Posterior cingulate gyrus (tissue), 11 donors: ENCODE data around the gene EXOC6.

Source experiments
- DNase-seq, 10 donors: peaks; one replicate each; pipeline versions ENCODE4 v3.0.0 to v3.0.0-alpha.2; 2020 to 2021; ENCODE audit warnings: mixed read lengths in 3 of 10
- intact Hi-C: fragments of 100-400 bp; cut with DNase I; formaldehyde crosslinking; loops from one replicate; pipeline ENCODE4 v1.15.1; 2023

EXOC6 gene

DNA sequence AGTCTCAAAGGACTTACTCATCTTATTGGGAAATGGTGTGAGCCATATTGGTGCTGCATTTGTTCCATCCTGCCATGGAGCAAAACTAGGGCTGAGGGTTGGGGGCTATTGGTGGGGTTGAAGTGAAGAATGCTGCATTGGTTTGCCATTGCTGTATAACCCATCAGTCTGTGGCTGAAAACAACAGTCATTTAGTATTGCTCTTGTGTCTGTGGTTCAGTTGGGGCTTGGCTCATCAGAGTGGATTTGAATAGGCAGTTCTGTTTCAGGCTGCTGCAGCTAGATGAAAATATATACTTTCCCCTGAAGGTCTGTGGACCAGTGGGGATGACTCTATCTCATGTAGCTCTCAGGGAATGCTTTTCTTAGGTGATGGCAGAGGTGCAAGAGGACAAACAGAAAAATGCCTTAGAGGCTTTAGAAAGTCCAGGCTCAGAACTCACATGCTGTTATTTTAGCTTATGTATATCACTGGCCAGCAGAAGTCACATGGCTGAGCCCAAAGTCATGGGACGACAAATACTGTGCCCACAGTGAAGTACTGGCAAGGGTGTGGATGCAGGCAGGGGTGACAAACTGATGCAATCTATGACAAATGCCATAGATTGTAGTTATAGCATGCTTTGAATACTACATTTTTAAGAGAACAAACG lies 15.2 kb upstream of the EXOC6 start:
- DNase-seq = no peak
- intact Hi-C loops = no loop called here

GRCh38 chr10:92834331-92834730 lies 14.0 kb upstream of the EXOC6 start:
- DNase-seq = no peak
- intact Hi-C loops = no loop called here

DNA sequence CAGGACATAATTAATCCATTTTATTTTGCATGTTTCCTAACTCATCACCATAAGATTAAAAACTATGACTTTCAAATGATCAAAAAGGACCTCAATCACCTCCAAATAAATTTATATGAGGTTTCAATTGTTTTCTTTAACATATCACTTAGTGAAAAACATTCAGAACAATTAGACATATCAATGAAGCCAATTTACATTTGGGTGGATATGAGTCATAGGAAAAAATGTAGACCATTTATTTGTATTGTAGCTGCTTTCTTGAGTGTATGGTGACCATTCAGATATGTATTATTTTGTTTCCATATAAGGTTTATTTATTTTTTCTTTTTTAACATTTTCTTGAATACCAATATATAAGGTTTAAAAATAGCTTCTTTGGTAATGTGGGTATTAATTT lies 13.3 kb upstream of the EXOC6 start:
- intact Hi-C loops = no loop called here
- no peak for DNase-seq

- no peak for DNase-seq
- intact Hi-C loops = no loop called here
These were observed 10.9 kb upstream of the EXOC6 start for GRCh38 chr10:92837456-92837855.

GRCh38 chr10:92839191-92840085 lies 8.9 kb upstream of the EXOC6 start:
- no peak for DNase-seq
- intact Hi-C loops = loop anchor here (10.0 kb wide), 1 partner anchor 245 kb away; the partner anchor contains the start of gene KIF11

DNA sequence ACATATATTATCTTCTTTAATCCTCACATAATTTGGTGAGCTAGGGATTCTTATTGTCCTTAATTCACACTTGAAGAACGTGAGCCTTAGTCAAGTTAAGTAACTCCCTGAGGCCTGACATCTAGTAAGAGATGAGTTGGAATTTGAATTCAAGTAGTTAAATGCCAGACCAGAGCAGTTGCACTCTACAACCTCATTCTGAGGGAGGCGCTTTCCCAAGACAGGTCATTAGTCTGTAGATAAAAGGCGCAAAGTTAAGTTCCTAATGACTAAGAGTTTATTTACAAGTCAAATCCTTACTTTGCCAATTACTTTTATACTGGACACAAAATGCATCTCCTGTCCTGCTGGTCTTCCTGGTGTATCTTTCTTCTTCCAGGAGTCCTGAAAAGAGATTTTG lies 3.6 kb upstream of the EXOC6 start:
- intact Hi-C loops = loop anchor here (10.0 kb wide), 1 partner anchor 250 kb away; the partner anchor contains the start of gene KIF11
- no peak for DNase-seq

DNA sequence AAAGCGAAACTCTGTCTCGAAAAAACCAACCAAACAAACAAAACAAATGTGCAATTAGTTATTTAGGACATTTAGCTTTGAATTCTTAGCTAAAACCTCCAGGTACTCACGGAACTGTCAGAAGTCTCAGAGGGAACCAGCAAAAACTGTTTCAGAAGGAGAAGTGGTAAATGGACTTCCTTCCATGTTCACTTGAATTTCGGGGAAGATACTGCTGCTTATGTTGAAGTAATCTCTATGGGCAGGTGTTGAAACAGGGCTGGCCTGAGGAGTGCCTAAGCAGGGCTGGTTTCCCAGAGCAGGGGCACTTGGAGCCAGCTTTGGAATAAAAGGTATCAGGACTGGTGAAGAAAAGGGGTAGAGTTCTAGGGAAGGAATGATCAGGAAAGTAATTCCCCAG lies 2.4 kb upstream of the EXOC6 start:
- DNase-seq = no peak
- intact Hi-C loops = loop anchor here (10.0 kb wide), 1 partner anchor 251 kb away; the partner anchor contains the start of gene KIF11

DNA sequence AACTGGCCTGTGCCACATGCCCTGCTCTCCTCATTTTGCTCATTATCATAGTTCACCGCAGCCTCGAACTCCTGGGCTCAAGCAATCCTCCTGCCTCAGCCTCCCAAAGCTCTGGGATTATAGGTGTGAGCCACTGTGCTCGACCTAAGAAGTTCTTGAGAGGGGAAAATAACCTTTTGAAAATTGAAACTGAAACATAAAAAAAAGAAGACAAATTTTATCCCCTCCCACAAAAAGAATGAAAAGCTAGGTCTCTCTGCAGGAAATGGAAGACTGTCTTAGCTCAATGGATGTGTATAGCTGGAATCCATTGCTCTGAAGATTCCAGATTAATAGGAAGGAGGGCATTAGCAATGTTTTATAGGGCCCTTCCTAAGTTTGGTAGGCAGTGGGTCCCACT lies 2.0 kb upstream of the EXOC6 start:
- intact Hi-C loops = loop anchor here (10.0 kb wide), 1 partner anchor 252 kb away; the partner anchor contains the start of gene KIF11

GRCh38 chr10:92846854-92847201 lies 1.5 kb upstream of the EXOC6 start:
- intact Hi-C loops = loop anchor here (10.0 kb wide), 1 partner anchor 252 kb away; the partner anchor contains the start of gene KIF11
- no peak for DNase-seq

More for the DNA sequence above, 2.0 kb upstream of the EXOC6 start:
- DNase-seq = no peak

- intact Hi-C loops = loop anchor here (10.0 kb wide), 1 partner anchor 253 kb away; the partner anchor contains the start of gene KIF11
- no peak for DNase-seq
These were observed 987 bp upstream of the EXOC6 start for GRCh38 chr10:92847202-92847864.

- intact Hi-C loops = loop anchor here (10.0 kb wide), 1 partner anchor 253 kb away; the partner anchor contains the start of gene KIF11
- no peak for DNase-seq
These were observed 281 bp upstream of the EXOC6 start for GRCh38 chr10:92848037-92848440.

DNA sequence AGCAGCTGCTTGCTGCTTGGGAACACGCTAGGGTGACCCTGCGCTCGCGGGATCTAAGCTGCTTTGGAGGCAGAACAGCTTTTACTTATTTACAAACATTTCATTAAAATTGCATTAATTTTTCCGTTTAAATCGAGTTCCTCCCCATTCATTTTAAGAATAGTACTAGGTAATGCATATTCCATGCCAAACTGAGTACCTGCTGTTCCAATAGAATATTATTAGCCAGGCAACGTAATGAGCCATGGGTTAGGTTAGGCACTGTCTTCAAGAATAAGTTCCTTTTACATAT lies 860 bp downstream of the EXOC6 start:
- intact Hi-C loops = loop anchor here (10.0 kb wide), 1 partner anchor 254 kb away; the partner anchor contains the start of gene KIF11
- DNase-seq = no peak

DNA sequence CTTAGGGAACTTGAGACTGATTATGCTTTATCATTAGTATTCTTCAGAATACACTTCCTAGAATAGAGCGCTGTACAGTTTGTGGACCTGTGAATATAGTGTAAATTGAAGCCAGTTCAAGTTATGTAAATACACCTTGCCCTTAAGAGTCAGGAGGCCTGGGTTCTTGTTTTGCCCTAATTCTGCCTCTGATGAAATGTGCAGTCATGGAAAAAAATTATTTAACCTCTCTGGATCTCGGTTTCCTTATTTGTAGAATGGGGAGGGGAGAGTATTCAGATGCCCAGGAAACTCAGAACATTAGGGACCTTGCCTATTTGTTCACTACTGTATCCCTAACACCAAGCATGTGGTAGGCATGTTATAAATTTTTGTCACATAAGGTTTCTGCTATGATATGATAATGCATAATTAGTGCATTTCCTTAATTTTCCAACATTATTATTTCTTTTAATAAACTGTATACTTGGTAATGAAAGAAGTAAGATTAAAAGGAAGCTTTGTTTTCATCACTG lies 1.3 kb downstream of the EXOC6 start:
- DNase-seq = no peak
- intact Hi-C loops = loop anchor here (10.0 kb wide), 1 partner anchor 255 kb away; the partner anchor contains the start of gene KIF11

DNA sequence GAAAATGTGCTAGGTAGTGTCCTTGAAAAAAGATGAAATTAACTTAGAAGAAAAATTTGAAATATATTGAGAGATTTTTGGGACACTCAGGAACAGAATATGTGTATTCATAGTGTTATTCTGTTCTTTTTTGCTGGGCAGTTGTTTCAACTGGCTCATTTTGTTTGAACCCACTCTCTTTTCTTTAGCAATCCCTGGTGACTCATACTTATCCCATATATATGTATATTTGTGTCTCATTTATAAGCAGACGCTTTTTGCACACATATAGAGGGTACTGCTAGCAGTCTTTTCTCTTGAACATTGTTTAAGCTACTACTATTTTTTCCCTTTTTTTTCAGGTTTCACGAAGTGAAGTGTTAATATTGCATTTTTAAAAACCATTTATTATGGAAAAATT lies 1.9 kb downstream of the EXOC6 start:
- intact Hi-C loops = no loop called here
- DNase-seq = no peak

DNA sequence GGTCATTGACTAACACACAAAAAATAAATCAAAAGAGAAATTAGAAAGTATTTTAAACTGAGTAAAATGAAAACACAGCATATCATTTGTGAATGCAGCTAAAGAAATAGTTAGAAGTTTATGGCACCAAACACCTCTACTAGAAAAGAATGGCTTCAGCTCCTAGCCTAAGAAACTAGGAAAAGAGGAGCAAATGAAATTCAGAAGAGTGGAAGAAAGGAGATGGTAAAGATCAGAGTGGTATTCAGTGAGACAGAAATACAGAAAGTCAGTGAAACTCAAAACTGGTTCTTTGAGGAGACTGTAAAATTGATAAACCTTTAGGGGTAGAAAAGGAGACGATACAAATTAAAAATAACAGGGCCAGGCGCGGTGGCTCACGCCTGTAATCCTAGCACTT lies 2.7 kb downstream of the EXOC6 start:
- DNase-seq = no peak
- intact Hi-C loops = no loop called here

- intact Hi-C loops = no loop called here
- DNase-seq = no peak
These were observed 7.2 kb downstream of the EXOC6 start for GRCh38 chr10:92855560-92855959.

DNA sequence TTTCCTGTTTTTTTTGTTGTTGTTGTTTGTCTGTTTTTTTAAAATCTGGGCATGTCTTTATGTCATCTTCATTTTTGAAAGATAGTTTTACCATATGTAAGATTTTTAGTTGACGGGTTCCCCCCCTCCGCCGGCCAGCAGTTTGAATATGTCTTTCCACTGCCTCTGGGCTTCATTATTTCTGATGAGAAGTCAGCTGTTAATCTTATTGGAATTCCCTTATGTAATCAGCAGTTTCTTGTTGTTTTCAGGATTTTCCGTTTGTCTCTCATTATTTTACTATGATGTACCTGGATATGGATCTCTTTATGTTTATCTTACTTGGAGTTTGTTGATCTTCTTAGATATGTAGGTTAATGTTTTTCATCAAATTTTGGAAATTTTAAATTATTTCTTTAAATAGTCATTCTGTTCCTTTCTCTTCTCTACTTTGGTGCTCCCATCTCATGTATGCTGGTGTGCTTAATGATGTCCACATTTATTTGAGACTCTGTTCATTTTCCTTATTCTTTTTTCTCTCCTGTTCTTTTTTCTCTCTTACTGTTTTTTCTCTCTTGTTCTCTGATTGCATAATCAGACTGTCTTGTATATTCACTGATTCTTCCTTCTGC lies 9.7 kb downstream of the EXOC6 start:
- intact Hi-C loops = no loop called here
- peak in 1 of 10 donors; percentile 60 for DNase-seq

DNA sequence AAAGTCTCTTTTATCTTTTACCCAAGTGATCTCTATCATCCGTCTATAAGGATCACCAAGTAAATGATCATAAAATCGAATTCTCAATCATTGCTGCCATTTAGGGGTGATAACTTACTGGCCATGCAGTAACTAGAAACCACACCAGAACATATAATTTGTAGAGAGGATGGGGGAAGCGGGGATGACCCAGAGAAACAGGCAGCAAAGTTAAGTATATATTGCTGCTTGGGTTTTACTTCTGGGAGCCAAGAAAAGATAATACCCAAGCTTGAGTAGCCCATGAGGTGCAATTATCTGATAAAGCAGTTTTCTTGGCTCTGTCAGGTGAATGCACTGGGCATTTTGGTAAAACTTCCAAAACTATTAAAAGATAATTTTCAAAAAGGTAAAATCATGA lies 18.9 kb downstream of the EXOC6 start:
- intact Hi-C loops = no loop called here
- DNase-seq = no peak

DNA sequence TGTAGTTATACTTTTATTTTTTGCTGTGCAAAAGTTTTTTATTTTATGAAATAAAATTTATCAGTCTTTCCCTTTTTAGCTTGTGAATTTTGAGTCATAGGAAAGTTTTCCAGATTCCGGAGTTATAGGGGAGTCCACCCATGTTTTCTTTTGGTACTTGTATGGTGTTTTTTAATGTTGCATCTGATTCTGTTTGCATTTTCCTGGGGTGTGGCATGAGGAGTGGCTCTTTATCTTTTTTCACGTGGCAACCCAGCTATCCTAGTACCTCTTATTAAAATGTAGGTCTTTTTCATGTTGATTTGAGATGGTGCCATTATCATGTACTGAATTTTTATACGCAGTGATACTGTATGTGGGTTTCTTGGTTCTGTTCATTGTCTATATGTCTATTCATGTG lies 19.7 kb downstream of the EXOC6 start:
- no peak for DNase-seq
- intact Hi-C loops = no loop called here

- intact Hi-C loops = no loop called here
- no peak for DNase-seq
These were observed 20.2 kb downstream of the EXOC6 start for GRCh38 chr10:92868557-92868956.
